ENCODE results near the gene CHDH. TPM values are rescaled to one million over a fixed set of nuclear protein-coding genes. Genes with fewer than 3 reads are reported as not detected.

CHDH gene
- total RNA-seq, 1 donor from 2014 or later, result 0.60 TPM

DNA sequence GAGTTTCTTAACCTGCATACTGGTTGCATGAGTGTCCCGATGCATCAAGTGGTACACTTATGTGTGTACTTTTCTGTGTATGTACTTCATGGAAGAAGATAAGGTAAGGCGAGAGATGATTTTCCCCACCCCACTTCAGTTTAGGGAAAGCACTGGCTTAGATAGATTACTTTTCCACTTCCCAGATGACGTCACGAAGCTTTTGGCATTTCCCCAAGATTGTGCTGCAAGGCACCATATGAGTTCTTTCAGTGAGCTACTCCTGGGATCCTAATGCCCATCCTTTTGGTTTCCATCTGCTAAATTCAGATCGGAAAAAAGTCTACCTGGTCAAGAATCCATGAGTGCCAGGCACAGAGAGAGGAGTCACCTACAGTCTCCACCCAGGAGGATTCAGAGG is 4.7 kb upstream of the CHDH start:
- peak; percentile 57 for DNase-seq (ENCODE audit: low spot score)

DNA sequence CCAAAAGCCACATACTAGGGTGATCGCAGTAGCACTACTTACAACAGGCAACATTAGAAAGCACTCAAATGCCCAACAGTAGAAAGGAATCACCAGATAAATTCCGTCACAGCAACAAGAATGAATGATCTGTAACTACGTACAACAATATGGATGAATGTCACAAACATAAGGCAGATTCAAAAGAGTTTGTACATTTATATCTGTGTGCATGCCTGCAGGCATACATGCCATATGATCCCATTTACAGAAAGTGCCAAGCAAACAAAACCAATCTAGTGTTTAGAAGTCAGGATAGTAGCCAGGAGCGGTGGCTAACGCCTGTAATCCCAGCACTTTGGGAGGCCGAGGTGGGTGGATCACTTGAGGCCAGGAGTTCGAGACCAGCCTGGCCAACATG is 3.7 kb upstream of the CHDH start:
- no peak for DNase-seq (ENCODE audit: low spot score)

DNA sequence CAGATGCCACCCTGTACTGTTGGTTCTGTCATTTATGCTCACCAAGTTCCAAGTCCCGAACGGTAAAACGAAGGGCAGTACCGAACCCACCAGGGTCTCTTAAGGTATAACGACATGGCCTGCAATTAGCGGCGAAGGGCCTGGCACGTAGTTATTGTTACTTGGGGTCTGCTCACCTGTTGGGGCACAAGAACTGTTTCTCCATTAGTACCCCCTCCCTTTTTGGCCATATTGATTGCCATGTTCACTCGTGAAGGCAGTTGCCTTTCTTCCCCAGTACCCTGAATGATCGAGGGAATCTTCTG is 584 bp upstream of the CHDH start:
- DNase-seq (ENCODE audit: low spot score), result no peak

DNA sequence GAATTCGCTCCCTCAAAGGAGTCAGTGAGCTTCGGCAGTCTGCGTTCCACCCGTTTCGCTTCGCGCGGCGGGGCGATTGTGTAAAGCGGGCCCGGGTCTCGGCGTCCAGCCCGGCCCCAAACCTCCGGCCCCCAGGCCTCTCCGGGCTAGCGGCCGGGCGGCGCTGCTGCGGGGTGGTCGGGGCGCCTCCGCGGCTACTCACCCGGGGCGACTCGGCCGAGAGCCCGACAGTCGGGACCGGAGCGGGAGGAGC is 412 bp downstream of the CHDH start:
- DNase-seq (ENCODE audit: low spot score), result no peak

DNA sequence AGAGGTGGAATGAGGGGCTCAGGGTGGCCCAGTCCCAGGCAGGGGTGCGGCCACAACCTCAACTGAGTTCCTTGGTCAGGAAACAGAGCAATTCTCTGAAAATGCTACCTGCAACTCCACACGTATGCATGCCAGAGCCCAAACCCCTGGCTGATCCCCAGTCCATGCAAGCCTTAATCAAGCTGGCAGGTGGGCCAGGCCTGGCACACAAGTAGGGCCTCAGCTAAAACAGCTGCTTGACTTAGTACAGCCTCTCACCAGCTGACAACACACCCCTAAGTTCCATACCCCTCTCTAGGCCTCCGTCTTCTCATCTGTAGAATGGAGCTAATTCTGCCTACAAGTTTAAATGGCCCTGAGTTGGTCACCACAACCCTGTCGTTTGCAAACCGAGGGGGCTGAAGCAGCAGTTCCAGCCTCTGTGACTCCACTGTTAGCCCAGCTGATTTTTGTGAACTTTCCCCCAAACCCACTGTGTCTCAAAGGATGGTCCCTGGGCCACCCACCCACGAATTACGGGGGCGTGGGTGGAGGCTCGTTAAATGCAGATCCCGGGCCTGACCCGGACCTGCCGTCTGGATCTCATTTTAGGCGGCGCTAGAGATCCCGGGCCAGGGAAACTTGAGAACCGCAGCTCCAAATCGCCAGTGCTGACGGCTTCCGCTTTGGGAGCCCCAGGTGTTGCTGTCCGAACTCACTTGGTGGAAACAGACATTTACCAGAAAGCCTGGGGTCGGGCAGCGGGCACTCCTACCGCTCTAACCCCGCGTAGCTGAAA is 927 bp downstream of the CHDH start:
- peak; percentile 58 for DNase-seq (ENCODE audit: low spot score)

DNA sequence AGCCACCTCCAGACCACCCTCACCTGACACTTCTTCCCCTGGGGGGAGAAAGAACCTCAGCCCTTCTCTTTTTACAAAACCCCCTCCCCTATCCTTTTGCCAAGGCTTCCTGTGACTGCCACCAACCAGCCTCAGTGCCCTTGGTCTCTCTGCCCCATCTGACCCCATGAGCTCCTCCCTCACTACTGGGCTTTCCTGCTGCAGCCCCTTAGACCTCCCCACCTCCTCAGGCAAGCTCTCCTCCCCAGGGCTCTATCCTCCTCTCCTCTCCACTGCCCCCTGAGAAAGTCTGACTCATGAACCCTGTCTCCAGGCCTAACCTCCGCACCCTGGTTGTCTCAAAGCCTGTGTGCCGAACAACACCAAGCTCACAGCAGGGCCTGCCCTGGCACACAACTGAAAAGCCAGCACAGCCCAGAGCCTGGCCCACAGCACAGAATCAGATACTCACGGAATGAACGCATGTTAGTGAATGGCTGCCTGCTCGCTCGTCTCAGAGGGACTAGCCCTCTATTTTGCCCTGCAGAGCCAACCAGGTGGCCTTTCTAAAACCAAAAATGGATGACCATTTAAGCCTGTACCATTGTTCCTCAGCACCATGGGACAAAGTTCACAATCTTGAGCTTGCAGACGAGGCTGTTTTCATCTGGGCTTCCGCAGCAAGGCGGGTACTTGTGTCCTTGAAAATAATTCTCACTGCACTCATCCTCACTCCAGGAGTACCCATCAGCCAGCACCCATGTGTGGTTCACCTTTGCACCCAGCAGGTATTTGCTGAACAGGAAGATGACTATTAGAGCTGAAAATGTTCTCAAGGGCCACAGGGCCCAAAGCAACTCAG is 1.7 kb downstream of the CHDH start:
- DNase-seq (ENCODE audit: low spot score), result no peak

DNA sequence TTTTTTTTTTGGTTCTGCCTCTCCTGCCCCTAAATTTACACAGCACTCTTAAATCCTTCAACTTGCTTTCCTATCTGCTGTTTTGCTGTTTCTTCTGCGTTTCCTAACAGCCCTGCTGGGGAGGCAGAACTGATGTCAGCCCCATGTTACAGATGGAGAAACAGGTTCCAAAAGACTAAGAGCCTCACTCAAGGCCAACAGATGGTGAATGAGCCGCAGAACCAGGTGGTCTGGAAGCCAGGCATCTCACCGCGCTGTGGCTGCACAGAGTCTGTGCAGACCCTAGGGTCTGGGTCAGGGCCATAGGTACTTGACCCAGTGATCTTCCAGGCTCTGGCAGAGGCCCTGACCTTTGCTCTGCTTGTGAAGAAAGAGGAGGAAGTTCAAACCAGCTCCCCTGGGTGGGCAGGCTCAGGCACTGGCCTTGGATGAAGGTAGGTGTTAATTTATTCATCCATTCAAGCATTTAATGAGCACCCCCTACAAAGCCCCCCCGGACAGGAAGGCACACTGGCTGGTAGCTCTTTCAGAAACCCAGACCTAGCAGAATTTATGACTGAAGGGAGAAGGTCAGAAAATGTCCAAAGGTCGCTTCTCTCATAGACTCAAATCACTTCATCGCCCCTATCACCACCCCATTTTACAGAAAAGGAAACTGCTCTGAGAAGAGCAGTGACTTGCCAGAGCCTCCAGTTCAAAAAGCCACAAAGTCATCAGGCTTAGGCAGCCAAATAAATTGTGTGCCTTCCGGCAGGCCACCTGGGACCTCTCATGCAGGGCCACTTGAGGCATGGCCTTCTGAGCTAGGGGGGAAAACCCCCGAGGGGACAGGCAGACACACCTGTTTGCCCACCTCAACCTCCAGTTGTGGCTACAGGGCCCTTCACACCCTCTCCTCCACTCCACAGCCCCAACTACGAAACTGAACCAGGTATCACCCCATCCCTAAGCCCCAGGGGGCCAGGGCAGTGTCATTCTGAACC is 2.7 kb downstream of the CHDH start:
- DNase-seq (ENCODE audit: low spot score), result no peak

DNA sequence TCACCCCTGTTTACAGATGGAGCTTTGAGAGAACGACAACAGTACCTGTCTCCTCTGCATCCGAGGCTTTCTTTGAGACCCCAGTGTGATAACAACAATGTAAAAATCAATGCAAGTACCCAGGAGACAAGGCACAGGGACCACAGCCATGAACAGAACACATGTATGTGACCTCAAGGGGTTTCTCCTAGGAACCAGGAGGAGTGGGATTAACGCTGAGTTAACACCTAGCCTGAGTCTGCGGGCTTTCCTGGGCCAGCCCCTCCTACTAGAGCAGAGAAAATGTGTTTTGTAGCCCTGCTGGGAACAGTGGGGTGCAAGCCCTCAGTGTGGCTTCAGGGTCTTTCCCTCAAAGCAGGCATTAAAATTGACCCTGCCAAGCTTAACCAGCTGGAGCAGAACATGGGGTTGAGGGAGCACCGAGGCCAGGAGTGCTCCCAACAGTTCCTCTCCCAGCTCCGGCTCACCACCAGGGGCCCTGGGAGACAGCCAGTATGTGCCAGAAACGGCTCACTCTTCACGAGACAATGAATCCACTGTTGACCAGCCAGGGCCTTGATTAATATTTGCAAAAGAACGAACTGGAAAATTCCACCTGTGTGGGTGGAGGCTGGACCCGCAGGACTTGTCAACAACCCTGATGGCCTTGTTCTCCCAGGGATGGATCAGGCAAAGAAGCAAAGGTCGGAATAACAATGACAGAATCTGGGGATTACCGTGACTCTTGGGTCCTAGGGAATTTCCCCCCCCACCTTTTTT is 3.6 kb downstream of the CHDH start:
- DNase-seq (ENCODE audit: low spot score), result no peak

DNA sequence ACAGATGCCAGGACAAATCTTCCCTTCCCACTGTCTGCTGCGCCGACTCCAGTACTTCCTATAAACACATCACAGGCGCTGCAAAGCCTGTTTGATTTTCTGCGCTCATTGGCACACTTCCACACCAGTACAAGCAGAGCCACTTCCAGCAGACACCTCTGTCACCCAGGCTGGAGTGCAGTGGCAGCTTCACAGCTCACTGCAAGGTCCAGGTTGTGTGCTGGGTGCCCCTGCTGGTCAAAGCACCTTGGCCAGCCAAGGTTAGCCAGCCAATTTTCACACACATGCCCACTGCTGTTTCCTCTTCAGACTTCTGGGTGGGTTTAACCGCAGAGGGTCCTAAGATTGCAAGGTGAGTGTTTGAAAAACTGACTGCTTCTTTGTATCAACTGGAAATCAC is 4.9 kb downstream of the CHDH start:
- no peak for DNase-seq (ENCODE audit: low spot score)

DNA sequence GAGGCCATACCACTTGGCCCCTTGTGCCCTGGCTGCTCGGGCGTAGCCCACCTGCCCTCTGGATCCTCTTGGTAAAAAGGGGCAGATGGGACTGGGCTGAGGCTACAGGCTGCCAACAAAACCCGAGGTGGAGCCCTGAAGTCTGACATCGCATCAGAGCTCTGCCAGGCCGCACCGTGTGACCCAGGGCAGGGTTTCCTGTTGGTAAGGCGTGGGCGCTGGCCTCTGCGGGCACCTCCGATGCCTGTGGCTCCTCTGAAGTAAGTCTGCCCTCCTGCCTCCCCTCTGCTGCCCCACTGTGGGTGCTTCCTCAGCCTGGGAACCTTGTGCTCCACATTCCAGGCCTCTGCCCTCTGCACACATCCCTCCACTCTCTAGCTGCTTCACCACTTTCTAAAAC is 8.9 kb downstream of the CHDH start:
- no peak for DNase-seq (ENCODE audit: low spot score)

DNA sequence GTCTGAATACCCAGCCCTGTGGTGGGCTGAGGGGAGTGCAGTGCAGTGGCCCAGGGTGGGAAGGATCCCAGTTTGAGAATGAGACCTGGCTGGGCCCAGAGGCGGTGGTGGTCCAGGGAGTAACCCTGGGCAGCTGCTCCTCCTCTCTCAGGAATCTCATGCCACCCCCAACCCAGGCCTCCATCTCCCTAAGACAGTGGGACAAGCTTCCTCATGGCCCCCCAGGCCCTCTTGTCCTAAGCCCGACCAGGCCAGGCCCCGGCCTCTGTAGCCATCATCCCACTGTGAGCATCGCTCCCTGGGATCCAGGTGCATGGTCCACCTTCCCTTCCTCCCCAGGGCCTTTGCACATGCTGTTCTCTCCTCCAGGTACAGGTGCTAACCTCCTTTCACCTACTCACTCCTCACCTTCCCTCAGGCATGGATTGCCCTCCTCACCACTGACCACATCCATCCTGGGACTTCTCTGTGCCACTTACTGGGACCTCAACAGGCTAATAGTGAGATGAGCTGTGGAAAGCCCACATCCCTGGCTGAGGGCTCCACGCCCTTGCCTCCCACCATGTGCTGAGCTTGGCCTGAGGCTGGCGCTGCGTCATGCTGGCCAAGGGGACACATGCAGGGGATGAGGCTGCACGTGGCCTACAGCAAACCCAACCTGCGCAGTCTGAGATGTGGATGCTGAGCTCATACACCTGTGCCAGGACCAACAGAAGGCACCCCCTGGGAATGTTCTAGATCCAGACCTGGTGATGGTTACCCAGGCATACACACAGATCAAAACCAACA is 9.9 kb downstream of the CHDH start:
- no peak for DNase-seq (ENCODE audit: low spot score)

DNA sequence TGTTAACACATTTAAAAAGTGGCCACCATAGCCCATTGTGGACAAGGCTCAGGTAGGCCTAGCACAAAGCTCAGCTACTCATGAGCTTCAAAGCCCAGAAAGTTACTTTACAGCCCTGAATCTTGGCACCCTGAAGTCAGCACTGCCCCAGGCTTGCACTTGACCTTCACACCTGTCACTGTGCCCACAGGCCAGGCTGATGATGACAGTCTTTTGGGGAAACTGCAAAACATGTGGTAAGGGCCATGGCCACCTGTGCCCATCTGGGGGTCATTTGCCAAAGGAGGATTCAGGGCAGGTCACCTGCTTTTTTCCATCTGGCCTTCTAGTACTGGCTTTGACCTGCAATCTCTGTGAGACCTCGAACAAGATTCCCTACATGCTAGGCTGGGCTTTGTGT is 11.0 kb downstream of the CHDH start:
- DNase-seq (ENCODE audit: low spot score), result no peak

DNA sequence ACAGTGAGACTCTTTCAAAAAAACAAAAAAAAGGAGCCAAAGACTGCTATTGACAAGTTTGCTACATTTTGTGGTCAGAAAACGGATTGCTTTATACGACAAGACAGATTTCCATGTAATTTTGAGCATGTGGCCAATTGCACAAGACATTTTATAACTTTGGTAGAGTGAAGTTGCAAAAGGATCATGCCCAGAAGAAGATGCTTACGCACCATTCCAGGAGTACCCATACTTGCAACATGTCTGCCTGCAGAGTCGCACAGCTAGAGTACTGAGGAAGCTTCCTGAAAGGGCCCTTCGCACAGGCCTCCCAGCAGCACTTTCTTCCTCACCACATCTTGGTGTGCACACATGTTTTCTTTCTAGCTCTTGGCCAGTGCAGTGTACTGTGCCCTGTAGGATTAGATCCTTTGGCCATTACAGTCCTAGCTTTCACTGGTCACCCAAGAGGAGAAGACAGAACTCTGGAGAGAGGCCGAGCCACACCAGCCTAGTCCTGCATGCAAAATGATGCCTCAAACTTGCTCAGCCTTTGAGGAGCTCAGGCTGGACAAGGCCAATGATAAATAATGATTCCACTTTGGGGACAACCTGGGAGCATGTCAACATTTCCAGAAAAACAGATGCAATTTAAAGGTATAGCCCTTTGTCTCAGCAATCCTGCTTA is 11.7 kb downstream of the CHDH start:
- no peak for DNase-seq (ENCODE audit: low spot score)

DNA sequence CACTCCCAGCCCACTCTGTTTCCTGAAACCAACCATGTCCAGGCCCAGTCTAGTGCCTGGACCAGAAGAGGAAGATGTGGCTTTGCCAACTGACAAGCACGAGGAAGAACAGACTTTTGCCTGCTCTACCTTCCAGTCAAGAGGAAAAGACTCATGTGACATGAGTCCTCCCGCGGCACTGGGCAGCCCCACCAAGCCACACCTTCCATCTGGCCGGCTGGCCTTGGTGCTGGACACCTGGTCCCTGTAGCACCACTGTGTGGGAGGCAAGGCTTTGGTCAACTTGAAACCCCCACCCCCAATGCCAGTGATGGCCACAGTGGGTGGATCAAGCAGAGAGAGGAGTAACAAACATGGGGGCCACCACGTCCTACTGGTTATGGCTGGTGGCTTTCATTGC is 12.5 kb downstream of the CHDH start:
- no peak for DNase-seq (ENCODE audit: low spot score)

DNA sequence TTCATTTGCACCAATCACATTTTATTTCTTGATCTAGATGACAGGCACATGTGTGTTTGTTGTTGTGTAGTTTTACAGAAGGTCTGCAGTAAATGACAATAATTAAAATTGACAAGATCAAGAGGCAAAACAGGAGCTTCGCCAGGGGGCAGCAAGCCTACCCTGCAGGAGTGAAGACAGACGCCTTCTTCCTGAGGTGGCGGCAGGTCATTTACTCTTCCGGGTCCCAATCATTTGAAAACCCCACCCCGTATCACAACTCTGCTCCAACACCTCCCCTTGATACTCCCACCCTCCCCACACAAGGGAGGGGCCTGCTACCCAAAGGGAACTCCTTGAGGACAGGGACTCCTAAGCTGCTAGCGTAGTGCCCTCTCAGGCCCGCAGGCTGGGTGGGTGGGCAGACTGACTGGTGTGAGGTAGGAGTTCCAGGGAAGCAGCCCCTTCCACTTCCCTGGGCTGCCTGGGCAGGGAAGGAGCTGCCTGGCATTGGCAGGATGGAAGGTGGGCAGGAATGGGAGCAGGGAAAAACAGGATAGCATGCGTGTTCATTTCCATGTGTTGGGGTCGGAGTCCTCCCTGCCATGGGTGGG is 13.1 kb downstream of the CHDH start:
- no peak for DNase-seq (ENCODE audit: low spot score)

DNA sequence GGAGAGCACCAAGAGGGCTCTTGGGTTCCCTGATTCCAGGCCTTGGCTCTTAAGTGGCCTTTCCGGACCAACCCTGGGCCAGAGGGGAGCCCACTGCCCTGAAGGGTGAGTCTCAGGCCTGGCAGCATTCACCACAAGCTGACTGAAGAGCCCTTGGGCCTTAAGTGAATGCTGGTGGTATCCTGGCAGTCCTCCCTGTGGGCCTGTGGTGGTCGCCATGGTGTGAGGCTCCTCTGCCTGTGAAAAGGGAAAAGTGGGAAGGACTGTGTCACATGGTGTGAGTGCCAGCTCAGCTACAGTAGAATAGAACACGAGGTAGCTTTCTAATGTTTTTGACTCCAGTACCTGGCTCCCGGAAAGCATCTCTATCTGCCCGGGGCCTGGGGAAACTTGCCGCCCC is 15.3 kb downstream of the CHDH start:
- DNase-seq (ENCODE audit: low spot score), result no peak

DNA sequence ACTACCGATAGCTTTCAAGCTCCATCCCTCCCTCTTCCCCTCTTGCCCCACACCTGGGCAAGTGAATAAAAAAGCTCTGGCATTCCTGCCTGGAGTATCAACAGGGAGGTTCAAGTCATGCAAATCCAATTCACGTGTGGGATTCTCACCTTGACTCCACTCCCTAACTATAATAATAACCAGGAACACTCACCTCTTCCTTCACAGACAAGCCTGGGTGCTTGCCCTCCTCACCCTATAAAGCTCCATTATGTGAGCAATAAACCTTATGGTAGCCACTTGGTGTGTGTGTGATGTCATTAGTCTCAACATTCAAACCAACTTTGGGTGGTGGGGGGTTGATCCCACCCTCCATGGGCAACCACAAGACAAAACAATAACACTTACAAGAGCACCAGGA is 16.6 kb downstream of the CHDH start:
- no peak for DNase-seq (ENCODE audit: low spot score)

DNA sequence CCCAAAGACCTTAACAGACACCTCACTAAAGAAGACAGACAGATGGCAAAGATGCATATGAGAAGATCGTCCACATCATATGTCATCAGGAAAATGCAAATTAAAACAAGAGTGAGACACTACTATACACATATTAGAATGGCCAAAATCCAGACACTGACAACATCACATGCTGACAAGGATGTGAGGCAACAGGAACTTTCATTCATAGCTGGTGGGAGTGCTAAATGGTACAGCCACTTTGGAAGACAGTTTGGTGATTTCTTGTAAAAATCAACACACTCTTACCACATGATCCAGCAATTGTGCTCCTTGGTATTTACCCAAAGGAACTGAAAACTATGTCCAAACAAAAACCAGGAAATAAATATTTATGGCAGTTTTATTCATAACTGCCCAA is 17.6 kb downstream of the CHDH start:
- DNase-seq (ENCODE audit: low spot score), result no peak

DNA sequence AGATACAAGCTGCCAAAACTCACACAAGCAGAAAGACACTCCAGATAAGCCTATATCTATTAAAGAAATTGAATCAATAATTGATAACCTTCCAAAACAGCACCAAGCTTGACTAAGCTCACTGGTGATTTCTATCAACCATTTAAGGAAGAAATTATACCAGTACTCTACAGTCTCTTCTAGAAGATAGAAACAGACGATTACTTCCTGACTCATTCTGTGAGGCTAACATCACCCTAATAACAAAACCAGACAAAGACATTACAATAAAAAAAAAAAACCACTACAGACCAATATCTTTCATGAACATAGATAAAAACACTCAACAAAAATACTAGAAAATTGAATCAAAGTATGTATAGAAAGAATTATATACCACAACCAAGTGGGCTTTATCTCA is 20.2 kb downstream of the CHDH start:
- DNase-seq (ENCODE audit: low spot score), result no peak

DNA sequence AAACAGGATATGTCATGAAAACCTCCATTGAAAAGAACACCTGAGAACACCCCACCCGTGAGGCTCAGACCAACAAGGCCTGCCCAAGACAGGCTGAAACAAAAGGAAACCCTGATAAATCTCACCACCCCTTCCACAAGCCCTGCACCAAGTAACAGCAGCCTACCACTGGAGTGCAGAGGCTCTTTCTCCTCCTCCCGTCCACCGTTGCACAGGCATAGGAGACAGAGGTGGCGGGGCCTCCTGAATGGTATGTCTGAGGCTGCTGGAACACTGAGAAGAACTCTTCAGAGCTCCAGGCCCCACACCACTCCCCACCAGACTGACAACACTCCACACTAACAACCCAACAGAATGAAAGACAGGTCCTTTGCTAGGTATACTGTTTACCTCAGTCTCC is 21.4 kb downstream of the CHDH start:
- DNase-seq (ENCODE audit: low spot score), result peak; percentile 29

Data from ureter (tissue), 1 donor.